HepG2 (cell line): ENCODE data around the gene MIA. TPM values are rescaled to one million over a fixed set of nuclear protein-coding genes. Genes with fewer than 3 reads are reported as not detected.
A peak's percentile ranks its signal among the peaks of the same experiment; 100 is the strongest.

ENCODE experiments used
- CAMTA2 ChIP-seq: sonication (generic); formaldehyde crosslinking; IDR thresholded peaks from 2 replicates; pipeline ENCODE4 v1.4.0; 2020; ENCODE audit warnings: mild to moderate bottlenecking, missing genetic modification reagents, borderline replicate concordance
- DDIT3 ChIP-seq: sonication (generic); formaldehyde crosslinking; IDR thresholded peaks from 2 replicates; pipeline ENCODE4 v1.4.0; 2020; ENCODE audit warnings: mild to moderate bottlenecking, missing genetic modification reagents
- DNMT1 ChIP-seq: sonication (generic); formaldehyde crosslinking; IDR thresholded peaks from 2 replicates; pipeline ENCODE4 v1.5.1; 2020; ENCODE audit warnings: mild to moderate bottlenecking, missing genetic modification reagents
- KAT2B ChIP-seq: fragments of 150-350 bp; IDR thresholded peaks from 2 replicates; pipeline ENCODE4 v1.6.1; 2014; ENCODE audit warnings: low read depth, low read length, borderline replicate concordance
- NR1H2 ChIP-seq: sonication (generic); formaldehyde crosslinking; IDR thresholded peaks from 2 replicates; pipeline ENCODE4 v1.8.1; 2022; ENCODE audit warnings: low read depth, missing genetic modification reagents, borderline replicate concordance
- RAD51 ChIP-seq: fragments of 450-650 bp; IDR thresholded peaks from 2 replicates; pipeline ENCODE4 v1.6.1; 2016; ENCODE audit warnings: borderline replicate concordance
- SKI ChIP-seq: fragments of 450-650 bp; IDR thresholded peaks from one replicate; pipeline ENCODE4 v1.6.1; 2018; ENCODE audit warnings: mild to moderate bottlenecking; ENCODE audit not compliant: partially characterized antibody
- SOX5 ChIP-seq: IDR thresholded peaks from 2 replicates; pipeline ENCODE4 v1.6.1; 2016; ENCODE audit warnings: borderline replicate concordance
- ZBTB40 ChIP-seq, 2 experiments: fragments of 450-650 bp in 1 of 2; sonication (generic) in 1 of 2; formaldehyde crosslinking in 1 of 2; IDR thresholded peaks; 2 replicates each; pipeline versions ENCODE4 v1.6.1 to v1.8.0; 2016 to 2022; ENCODE audit warnings: antibody characterized with exemption in 1 of 2, mild to moderate bottlenecking in 1 of 2, missing genetic modification reagents in 1 of 2
- ZNF720 ChIP-seq: sonication (generic); formaldehyde crosslinking; IDR thresholded peaks from 2 replicates; pipeline ENCODE4 v1.4.0; 2020; ENCODE audit warnings: missing genetic modification reagents
- polyA plus RNA-seq, 8 experiments: library from polyadenylated mRNA; depleted of rRNA in 3 of 8; stranded (reverse) in 7 of 8; unstranded in 1 of 8; fragments of >200 nt; fragmentation: Illumina TruSeq in 4 of 8; extraction: Trizol in 4 of 8; gene quantifications; 2 replicates each; pipeline versions ENCODE4 v1.2.1 to v1.2.3, GENCODE V29; 2011 to 2016; ENCODE audit warnings: low read depth in 4 of 8, missing spikeins in 1 of 8, mixed read lengths in 1 of 8; ENCODE audit not compliant: insufficient read depth in 1 of 8
- total RNA-seq, 5 experiments: library from RNA; depleted of rRNA; stranded (reverse); fragments of >200 nt; fragmentation: Illumina TruSeq; extraction: Trizol; gene quantifications; 2 replicates each; pipeline ENCODE4 v1.2.3, GENCODE V29; 2016; ENCODE audit warnings: low read depth in 1 of 5
- TF ChIP-seq, protein P1 (sequence below): sonication (generic); formaldehyde crosslinking; IDR thresholded peaks from 2 replicates; pipeline ENCODE4 v1.4.0; 2020; ENCODE audit warnings: low read depth, mild to moderate bottlenecking, missing genetic modification reagents
- TF ChIP-seq, protein P2 (sequence below): sonication (generic); formaldehyde crosslinking; IDR thresholded peaks from 2 replicates; pipeline ENCODE4 v1.5.1; 2020; ENCODE audit warnings: missing genetic modification reagents, mild to moderate bottlenecking, borderline replicate concordance
- TF ChIP-seq, protein P3 (sequence below): sonication (generic); formaldehyde crosslinking; IDR thresholded peaks from 2 replicates; pipeline ENCODE4 v1.4.0; 2020; ENCODE audit warnings: mild to moderate bottlenecking, missing genetic modification reagents

The MIA gene
- total and polyA plus RNA-seq, 2 of the 13 experiments (the other 11 are each of a cell fraction or from before 2014, with no cell fraction given): 0.61 TPM; not detected in 1

GRCh38 chr19:40797963-40798682 is 22.8 kb downstream of the MIA start (continued):
- TF ChIP-seq, protein P1, sequence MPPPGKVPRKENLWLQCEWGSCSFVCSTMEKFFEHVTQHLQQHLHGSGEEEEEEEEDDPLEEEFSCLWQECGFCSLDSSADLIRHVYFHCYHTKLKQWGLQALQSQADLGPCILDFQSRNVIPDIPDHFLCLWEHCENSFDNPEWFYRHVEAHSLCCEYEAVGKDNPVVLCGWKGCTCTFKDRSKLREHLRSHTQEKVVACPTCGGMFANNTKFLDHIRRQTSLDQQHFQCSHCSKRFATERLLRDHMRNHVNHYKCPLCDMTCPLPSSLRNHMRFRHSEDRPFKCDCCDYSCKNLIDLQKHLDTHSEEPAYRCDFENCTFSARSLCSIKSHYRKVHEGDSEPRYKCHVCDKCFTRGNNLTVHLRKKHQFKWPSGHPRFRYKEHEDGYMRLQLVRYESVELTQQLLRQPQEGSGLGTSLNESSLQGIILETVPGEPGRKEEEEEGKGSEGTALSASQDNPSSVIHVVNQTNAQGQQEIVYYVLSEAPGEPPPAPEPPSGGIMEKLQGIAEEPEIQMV (CRISPR knock-in tag): peak; percentile 53; the same call in 1 of the 2 replicates
- TF ChIP-seq ZNF720 (CRISPR knock-in tag) (no peak), DDIT3 (CRISPR knock-in tag) (no peak), SKI (peak; percentile 42), RAD51 (no peak), CAMTA2 (CRISPR knock-in tag) (no peak), DNMT1 (no peak), ZBTB40 (IDR thresholded peaks at IDR 0.05) (no peak), ZBTB40 (CRISPR knock-in tag; IDR thresholded peaks at IDR 0.05) (peak; percentile 42; the same call in 1 of the 2 replicates), NR1H2 (CRISPR knock-in tag) (no peak), KAT2B (no peak), SOX5 (CRISPR knock-in tag) (peak; percentile 44; the same call in 1 of the 2 replicates)
- TF ChIP-seq, protein P2, sequence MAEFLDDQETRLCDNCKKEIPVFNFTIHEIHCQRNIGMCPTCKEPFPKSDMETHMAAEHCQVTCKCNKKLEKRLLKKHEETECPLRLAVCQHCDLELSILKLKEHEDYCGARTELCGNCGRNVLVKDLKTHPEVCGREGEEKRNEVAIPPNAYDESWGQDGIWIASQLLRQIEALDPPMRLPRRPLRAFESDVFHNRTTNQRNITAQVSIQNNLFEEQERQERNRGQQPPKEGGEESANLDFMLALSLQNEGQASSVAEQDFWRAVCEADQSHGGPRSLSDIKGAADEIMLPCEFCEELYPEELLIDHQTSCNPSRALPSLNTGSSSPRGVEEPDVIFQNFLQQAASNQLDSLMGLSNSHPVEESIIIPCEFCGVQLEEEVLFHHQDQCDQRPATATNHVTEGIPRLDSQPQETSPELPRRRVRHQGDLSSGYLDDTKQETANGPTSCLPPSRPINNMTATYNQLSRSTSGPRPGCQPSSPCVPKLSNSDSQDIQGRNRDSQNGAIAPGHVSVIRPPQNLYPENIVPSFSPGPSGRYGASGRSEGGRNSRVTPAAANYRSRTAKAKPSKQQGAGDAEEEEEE (CRISPR knock-in tag): peak; percentile 49; the same call in 1 of the 2 replicates
- TF ChIP-seq, protein P3, sequence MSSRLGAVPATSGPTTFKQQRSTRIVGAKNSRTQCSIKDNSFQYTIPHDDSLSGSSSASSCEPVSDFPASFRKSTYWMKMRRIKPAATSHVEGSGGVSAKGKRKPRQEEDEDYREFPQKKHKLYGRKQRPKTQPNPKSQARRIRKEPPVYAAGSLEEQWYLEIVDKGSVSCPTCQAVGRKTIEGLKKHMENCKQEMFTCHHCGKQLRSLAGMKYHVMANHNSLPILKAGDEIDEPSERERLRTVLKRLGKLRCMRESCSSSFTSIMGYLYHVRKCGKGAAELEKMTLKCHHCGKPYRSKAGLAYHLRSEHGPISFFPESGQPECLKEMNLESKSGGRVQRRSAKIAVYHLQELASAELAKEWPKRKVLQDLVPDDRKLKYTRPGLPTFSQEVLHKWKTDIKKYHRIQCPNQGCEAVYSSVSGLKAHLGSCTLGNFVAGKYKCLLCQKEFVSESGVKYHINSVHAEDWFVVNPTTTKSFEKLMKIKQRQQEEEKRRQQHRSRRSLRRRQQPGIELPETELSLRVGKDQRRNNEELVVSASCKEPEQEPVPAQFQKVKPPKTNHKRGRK (CRISPR knock-in tag): no peak
